GM18951 (cell line): Measurements from ENCODE around the gene PKNOX2.

Experiments
- POLR2A ChIP-seq: IDR thresholded peaks from 4 replicates; pipeline ENCODE4 v1.6.1; 2011; ENCODE audit warnings: mild to moderate bottlenecking; ENCODE audit not compliant: insufficient read length, insufficient read depth; ENCODE audit errors: extremely low read depth
- in situ Hi-C: fragments of 300-500 bp; cut with MboI; formaldehyde crosslinking; loops from one replicate; pipeline ENCODE4 v1.12.0; 2022; ENCODE audit warnings: low sequenced_read_pairs, mixed read lengths, inconsistent platforms; ENCODE audit not compliant: unreplicated experiment

The PKNOX2 gene, protein sequence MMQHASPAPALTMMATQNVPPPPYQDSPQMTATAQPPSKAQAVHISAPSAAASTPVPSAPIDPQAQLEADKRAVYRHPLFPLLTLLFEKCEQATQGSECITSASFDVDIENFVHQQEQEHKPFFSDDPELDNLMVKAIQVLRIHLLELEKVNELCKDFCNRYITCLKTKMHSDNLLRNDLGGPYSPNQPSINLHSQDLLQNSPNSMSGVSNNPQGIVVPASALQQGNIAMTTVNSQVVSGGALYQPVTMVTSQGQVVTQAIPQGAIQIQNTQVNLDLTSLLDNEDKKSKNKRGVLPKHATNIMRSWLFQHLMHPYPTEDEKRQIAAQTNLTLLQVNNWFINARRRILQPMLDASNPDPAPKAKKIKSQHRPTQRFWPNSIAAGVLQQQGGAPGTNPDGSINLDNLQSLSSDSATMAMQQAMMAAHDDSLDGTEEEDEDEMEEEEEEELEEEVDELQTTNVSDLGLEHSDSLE

DNA sequence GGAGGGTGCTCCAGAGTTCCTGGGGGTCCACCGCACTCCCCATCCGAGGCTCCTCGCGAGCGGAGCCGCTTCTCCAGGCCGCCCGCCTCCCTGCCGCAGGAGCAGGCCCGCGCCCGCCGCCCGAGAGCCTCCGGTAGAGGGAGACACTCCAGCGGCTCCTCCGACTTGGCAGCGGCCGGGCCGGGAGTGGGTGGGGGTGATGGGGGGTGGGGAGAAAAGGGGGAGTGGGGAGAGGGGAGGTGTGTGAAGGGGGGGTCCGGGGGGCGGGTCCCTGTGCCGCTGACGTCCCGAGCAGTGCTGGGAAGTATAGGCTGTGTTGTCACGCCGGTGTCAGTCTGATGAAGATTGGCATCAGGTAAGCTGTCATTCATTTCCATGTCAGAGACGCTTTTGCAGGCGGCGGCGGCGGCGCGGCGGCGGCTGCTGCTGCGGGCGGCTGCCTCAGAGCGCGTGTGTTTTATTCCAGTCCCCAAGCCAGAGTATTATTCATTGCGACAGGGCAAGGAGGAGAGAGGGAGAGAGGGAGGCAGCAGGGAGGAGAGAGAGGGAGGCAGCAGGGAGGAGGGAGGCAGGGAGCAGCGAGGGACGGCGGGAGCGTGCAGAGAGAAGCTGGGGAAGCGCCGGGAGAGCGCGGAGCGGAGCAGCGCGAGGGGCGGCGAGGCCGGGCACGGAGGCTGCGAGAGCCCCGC lies at the start of gene PKNOX2:
TSS of gene PKNOX2 (plus strand) at position 330 of the 689 bp plus-strand sequence. CDS start 186,555 bp downstream, outside the sequence.
- TF ChIP-seq POLR2A, result no peak
- in situ Hi-C loops, result no loop called here

DNA sequence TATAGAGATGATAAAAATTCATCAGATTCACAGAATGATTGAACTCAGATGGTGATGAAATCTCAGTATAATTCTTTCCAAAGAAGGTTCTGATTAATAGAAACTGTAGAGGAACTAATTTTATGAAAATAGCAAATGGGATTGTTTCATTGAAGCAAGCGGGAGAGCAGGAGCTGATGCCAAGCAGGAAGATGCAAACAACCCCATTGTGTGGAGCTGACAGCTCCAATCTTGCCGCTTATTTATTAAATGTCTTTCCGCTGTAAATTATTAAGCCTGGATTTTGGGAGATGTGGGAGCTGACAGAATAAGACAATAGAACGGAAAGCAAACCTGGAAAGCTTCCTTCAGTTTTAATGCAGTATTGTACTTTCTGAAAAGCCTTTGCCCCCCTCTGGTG lies 47.1 kb upstream of the PKNOX2 start:
- in situ Hi-C loops, result no loop called here
- no peak for TF ChIP-seq POLR2A

DNA sequence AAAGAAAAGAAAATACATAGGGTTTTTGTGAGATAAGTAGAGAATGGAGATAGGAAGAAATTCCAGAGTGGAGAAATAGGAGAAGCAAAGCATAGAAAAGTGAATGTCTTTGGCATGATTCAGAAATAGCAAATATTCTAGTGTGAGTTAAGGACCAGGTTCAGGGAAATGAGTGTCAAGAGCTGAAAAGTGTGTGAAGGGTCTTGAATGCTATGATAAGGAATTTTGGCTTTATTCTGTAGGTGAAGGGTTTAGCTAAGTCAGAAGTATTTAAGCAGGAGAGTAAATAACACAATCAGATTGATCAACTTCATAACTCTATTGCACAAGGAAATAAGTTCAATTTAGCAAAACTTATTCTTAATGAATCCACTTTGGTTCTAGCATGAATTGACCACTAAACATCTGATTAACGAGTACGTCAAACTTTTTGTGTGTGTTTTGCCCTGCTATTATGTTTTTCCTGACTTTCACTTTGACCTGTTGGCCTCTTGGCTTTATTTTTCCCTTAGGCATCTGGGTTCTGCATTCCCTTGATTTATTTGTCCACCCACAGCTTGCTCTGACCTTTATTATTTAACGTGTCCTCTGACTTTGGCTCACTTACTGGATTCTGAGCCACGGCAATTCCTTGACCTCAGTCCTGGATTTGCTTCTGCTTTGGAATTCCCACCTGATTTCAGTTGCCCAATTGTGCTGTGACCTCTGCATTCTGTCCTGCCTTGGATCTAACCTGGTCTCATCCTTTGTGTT lies 41.2 kb upstream of the PKNOX2 start:
- TF ChIP-seq POLR2A, result no peak
- in situ Hi-C loops, result no loop called here

DNA sequence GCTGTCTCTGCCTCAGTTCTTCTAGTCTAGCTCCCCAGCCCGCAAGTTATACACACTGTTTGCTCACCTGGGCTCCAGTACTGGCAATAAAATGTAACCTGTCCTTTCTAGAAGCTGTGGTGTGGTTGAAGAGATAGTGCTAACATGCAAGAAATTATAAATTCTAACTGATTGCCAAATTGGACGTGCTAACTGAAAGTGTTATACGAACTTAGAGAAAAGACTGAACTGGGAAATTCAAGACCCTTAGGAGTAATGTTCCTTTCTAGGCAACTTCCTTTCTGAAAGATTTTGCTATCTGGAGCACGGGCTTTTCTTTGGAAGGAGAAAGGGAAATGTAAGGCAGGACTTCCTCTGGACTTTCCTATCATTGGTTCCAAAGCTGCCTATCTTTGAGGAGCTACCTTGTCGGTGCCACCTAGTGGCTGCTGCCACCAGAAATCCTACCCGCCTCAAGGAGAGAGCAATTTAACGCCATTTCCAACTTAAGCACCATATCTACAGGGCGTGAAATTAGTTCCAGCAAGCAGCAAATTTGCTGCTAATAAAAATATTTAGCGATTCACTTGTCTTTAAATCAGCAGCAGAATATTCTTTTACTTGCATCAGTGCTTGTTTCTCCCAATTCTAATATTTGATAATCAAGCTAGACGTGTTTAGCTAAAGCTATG lies 40.5 kb upstream of the PKNOX2 start:
- in situ Hi-C loops, result no loop called here
- TF ChIP-seq POLR2A, result no peak

DNA sequence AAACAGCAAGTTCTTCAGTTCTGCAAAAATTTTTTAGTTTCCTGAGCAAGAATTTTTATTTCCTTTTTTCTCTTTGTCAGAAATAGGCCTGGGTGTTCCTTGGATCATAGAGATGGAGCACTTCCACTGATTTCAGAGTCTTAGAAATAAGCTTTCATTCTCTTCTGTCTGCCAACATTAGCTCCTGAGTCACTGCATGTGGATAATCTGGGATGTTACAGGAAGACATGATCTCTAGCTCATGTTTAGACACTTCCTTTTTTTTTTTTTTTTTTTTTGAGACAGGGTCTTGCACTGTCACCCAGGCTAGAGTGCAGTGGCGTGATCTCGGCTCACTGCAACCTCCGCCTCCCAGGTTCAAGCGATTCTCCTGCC lies 39.9 kb upstream of the PKNOX2 start:
- in situ Hi-C loops, result no loop called here
- TF ChIP-seq POLR2A, result no peak

DNA sequence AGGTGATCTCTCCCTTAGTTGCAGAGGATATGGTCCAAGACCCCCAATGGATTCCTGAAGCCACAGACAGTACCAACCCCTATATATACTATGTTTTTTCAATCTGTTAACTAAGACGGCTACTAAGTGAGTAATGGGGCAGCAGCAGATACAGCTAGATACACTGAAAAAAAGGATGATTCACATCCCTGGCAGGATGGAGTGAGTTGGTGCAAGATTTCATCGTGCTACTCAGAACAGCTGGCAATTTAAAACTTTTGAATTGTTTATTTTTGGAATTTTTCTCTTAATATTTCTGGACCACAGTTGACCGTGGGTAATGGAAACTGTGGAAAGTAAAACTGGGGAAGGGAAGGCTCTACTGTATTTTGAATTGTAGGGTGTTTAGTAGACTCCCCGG lies 36.1 kb upstream of the PKNOX2 start:
- no peak for TF ChIP-seq POLR2A

DNA sequence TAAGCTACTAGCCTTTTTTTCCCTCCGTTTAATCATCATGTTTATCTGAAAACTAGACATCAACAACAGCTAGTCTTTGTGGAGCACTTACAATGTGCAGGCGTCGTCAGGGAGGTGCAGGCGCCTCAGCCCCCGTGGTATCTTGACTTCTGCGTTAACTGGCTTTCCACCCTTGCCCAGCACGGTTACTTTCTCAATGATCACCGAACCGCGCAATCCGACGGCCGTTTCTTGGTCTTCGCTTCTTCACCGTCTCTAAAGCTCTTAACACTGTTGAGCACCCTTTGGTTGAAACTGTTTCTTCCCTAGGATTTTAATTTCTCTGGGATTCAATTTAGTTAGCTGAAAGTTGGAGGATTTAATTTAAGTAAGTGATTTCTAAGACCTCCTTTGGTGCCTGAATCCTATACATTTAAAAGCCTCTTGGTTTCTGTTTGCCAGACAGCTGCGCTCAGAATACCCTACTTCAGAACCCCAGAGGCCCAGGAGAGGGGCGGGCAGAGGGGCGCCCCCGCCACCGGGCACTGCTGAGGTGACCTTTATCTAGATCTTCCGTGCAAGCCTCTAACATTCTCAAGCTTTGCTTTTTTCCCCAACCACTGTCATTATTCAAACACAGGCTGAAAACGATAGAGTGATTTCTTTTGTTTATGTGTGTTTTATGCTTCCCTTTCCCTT lies 35.1 kb upstream of the PKNOX2 start:
- in situ Hi-C loops, result no loop called here
- TF ChIP-seq POLR2A, result no peak

More for the DNA sequence above, 36.1 kb upstream of the PKNOX2 start:
- in situ Hi-C loops, result no loop called here

DNA sequence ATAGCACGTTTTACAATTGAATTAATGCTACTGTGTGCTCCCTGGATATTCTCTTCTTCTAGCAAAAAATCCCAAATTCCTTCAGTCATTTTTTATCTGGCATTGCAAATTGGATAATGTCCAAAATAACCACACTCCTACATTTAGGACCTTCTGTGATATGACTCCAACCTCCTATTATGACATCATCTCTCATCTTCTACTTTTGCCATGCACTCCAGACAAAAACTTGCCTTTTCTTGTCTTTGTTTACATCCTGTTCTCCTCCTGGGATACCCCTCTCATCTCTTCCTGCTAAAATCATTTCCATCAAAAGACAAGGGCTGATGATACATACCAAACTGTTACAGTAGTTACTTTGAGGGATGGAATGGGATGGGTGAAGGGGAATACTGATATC lies 32.5 kb upstream of the PKNOX2 start:
- in situ Hi-C loops, result no loop called here
- TF ChIP-seq POLR2A, result no peak

DNA sequence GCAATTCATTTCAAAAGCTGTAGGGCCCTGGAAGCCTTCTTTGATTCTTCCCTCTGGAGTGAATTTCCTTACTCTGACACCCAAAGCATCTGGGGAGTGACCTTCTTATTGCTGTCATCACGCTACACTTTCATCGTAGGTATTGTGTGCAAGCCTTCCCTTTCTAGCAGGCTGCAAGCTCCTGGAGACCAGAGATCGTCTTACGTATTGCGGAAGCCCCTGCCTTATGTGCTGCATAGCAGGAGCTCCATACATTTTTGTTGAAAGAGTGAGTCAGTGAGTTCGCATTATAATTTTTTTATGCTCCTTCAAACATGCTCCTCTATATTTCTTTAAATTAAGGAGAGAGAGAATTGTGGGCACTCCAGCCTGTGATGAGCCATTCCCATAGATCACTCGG lies 32.0 kb upstream of the PKNOX2 start:
- in situ Hi-C loops, result no loop called here
- no peak for TF ChIP-seq POLR2A

DNA sequence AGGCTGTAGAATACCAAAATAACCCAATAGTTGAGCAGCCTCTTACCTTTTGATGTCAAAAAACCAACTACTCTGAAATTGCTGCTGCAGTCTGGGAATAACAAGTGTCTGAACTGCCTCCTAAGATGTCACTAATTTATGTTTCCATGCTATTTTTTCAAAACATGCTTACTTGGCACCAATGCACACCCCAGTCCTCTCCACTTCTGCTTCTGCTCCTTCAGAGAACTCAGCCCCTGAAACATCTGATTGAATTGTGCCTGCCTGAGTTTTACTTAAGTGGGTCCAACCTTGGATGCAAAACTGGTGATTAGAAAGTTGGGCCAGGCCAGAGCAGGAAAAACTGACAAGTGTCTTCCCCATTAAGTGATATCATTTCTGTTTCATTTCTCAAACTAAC lies 28.6 kb upstream of the PKNOX2 start:
- no peak for TF ChIP-seq POLR2A
- in situ Hi-C loops, result no loop called here

DNA sequence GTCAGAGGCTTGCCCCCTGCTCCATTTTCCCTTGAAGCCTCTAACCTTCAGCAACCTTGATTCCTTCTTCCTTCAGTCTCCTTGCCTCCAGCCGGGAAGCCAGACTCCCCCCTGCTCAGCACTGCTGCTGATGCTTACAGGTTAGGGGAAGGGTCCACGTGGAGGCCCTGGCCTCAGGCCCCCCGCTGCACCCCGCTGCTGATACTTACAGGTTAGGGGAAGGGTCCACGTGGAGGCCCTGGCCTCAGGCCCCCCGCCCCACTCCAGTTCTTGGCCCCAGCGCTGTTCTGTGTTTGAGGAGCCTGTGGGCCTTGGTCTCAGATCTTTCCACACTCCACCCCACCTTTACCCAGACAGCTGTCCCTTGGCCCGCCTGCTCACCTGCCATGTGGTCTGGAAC lies 25.6 kb upstream of the PKNOX2 start:
- in situ Hi-C loops, result no loop called here

DNA sequence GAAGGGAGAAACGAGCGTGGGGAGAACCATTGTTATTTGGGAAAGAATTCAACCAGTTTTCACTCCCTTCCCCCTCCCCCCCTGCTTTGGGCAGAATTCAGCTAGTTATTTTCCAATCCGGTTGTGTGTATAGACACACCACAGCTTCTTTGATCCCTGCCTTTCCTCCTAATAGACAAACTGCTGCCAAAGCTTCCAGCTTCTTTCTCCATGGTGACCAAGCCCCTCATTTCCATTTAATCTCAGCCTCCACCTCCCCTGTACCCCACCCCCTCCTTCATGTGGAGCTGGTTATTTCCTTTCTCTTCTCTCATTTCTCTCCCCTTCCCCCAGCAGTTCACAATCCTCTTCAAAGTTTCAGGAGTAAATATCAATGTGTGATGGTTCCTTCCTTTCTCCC lies 24.8 kb upstream of the PKNOX2 start:
- in situ Hi-C loops, result loop anchor here (10.0 kb wide), 1 partner anchor 165 kb away; no protein-coding TSS in a partner anchor
- TF ChIP-seq POLR2A, result no peak

More for the DNA sequence above, 25.6 kb upstream of the PKNOX2 start:
- no peak for TF ChIP-seq POLR2A
